ENCODE results near the gene GRHL1.

- TF ChIP-seq CTCF (IDR thresholded peaks at IDR 0.05) (no peak), ZFX (IDR thresholded peaks at IDR 0.05; ENCODE audit: borderline replicate concordance) (no peak)
These were observed 1.4 kb upstream of the GRHL1 start for GRCh38 chr2:9949992-9950520.
